HepG2 (cell line): ENCODE data around the gene ITPR1. TPM values are rescaled to one million over a fixed set of nuclear protein-coding genes. Genes with fewer than 3 reads are reported as not detected.

ENCODE experiments used
- ARID5B ChIP-seq: IDR thresholded peaks from 2 replicates; pipeline ENCODE4 v1.4.0; 2020; ENCODE audit warnings: mild to moderate bottlenecking, missing genetic modification reagents
- DPF2 ChIP-seq: sonication (generic); formaldehyde crosslinking; IDR thresholded peaks from 2 replicates; pipeline ENCODE4 v1.4.0; 2020; ENCODE audit warnings: mild to moderate bottlenecking, low read depth, missing genetic modification reagents, borderline replicate concordance
- ELF1 ChIP-seq: sonication (generic); formaldehyde crosslinking; IDR thresholded peaks from 2 replicates; pipeline ENCODE4 v1.4.0; 2020; ENCODE audit warnings: missing genetic modification reagents
- FOXP1 ChIP-seq, 2 experiments: fragments of 450-650 bp in 1 of 2; IDR thresholded peaks; 2 replicates each; pipeline ENCODE4 v1.6.1; 2017 to 2018; ENCODE audit warnings: antibody characterized with exemption in 1 of 2
- IRF2 ChIP-seq: IDR thresholded peaks from 2 replicates; pipeline ENCODE4 v1.6.1; 2018; ENCODE audit warnings: missing genetic modification reagents, missing compliant biosample characterization
- MXD1 ChIP-seq: sonication (generic); formaldehyde crosslinking; IDR thresholded peaks from 2 replicates; pipeline ENCODE4 v1.4.0; 2020; ENCODE audit warnings: mild to moderate bottlenecking, missing genetic modification reagents
- MXD3 ChIP-seq: IDR thresholded peaks from 2 replicates; pipeline ENCODE4 v1.6.1; 2016; ENCODE audit warnings: mild to moderate bottlenecking, missing biosample characterization, missing genetic modification reagents
- PRPF4 ChIP-seq: fragments of 200-400 bp; formaldehyde crosslinking; IDR thresholded peaks from 2 replicates; pipeline ENCODE4 v1.6.1; 2016; ENCODE audit warnings: low read length, low read depth; ENCODE audit not compliant: poor library complexity, severe bottlenecking
- RAD51 ChIP-seq: fragments of 450-650 bp; IDR thresholded peaks from 2 replicates; pipeline ENCODE4 v1.6.1; 2016; ENCODE audit warnings: borderline replicate concordance
- RFX1 ChIP-seq: fragments of 450-650 bp; IDR thresholded peaks from 2 replicates; pipeline ENCODE4 v1.6.1; 2017
- SIN3B ChIP-seq: fragments of 150-350 bp; IDR thresholded peaks from 2 replicates; pipeline ENCODE4 v1.6.1; 2014; ENCODE audit warnings: low read length
- SMC3 ChIP-seq: IDR thresholded peaks from 2 replicates; pipeline ENCODE4 v1.6.1; 2011; ENCODE audit warnings: low read length, improper control_type of control experiment
- SNAPC4 ChIP-seq: sonication (generic); formaldehyde crosslinking; IDR thresholded peaks from 2 replicates; pipeline ENCODE4 v1.4.0; 2020; ENCODE audit warnings: mild to moderate bottlenecking, missing genetic modification reagents
- WIZ ChIP-seq: sonication (generic); formaldehyde crosslinking; IDR thresholded peaks from 2 replicates; pipeline ENCODE4 v1.5.1; 2020; ENCODE audit warnings: mild to moderate bottlenecking, missing genetic modification reagents
- ZIK1 ChIP-seq: sonication (generic); formaldehyde crosslinking; IDR thresholded peaks from 2 replicates; pipeline ENCODE4 v1.5.0; 2020; ENCODE audit warnings: mild to moderate bottlenecking, low read depth, missing genetic modification reagents, borderline replicate concordance
- ZNF251 ChIP-seq: sonication (generic); formaldehyde crosslinking; IDR thresholded peaks from 2 replicates; pipeline ENCODE4 v1.9.0; 2021; ENCODE audit warnings: mild to moderate bottlenecking, missing genetic modification reagents
- ZNF414 ChIP-seq: sonication (generic); formaldehyde crosslinking; IDR thresholded peaks from 2 replicates; pipeline ENCODE4 v1.5.0; 2020; ENCODE audit warnings: missing genetic modification reagents
- ZNF510 ChIP-seq: sonication (generic); formaldehyde crosslinking; IDR thresholded peaks from 2 replicates; pipeline ENCODE4 v1.4.0; 2020; ENCODE audit warnings: low read depth, mild to moderate bottlenecking, missing genetic modification reagents
- ZNF777 ChIP-seq: sonication (generic); formaldehyde crosslinking; IDR thresholded peaks from 2 replicates; pipeline ENCODE4 v1.4.0; 2020; ENCODE audit warnings: missing genetic modification reagents
- polyA plus RNA-seq, 8 experiments: library from polyadenylated mRNA; depleted of rRNA in 3 of 8; stranded (reverse) in 7 of 8; unstranded in 1 of 8; fragments of >200 nt; fragmentation: Illumina TruSeq in 4 of 8; extraction: Trizol in 4 of 8; gene quantifications; 2 replicates each; pipeline versions ENCODE4 v1.2.1 to v1.2.3, GENCODE V29; 2011 to 2016; ENCODE audit warnings: low read depth in 4 of 8, missing spikeins in 1 of 8, mixed read lengths in 1 of 8; ENCODE audit not compliant: insufficient read depth in 1 of 8
- total RNA-seq, 5 experiments: library from RNA; depleted of rRNA; stranded (reverse); fragments of >200 nt; fragmentation: Illumina TruSeq; extraction: Trizol; gene quantifications; 2 replicates each; pipeline ENCODE4 v1.2.3, GENCODE V29; 2016; ENCODE audit warnings: low read depth in 1 of 5

Gene ITPR1
- total and polyA plus RNA-seq, 2 of the 13 experiments (the other 11 are each of a cell fraction or from before 2014, with no cell fraction given), result 10.0 to 11.4 TPM

DNA sequence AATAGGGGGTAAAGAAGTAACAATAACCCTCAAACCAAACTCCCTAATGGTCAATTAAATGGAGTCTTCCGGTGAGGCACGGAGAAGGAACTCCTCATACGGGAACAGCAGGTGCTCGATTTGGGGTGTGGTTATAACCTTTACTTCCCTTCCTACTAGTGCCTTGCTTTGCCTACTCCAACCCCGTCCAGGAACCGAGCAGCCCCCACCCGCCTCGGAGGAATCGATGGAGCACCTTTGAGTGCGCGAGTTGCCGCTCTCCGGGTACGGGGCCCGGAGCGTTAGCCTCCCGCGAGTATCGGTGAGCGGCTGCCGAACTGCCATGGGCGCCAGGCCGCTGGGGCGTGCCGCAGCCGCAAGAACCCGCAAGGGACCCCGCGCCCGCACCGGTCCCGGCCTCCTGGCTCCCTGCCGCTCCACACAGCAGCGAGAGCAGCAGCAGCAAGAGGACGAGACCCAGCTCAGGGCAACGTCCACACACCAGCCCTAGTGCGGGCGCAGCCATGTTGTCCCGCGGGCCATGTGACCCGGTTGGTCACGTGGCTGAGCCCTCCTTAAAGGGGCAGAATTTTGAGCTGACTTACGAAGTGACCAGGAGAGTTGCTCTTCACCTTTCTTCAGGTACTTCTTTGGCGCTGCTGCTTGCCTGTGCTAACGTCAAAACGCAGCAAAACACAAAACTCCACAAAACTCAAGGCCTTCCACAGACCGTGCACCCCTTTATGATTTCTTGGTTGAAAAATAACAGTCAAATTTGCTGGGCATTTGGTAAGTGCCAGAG, 26.2 kb upstream of the ITPR1 start, which contains the start of gene SUMF1 (continued):
- TF ChIP-seq MXD1 (CRISPR knock-in tag) (peak; percentile 92; the same call in 1 of the 2 replicates), RAD51 (peak; percentile 98), ZNF251 (CRISPR knock-in tag) (0 out of 2 replicates have a peak, but pooled peaks have one; percentile 66), ZIK1 (CRISPR knock-in tag) (peak; percentile 73; the same call in 1 of the 2 replicates), FOXP1 (IDR thresholded peaks at IDR 0.05) (no peak), FOXP1 (CRISPR knock-in tag; IDR thresholded peaks at IDR 0.05) (no peak), WIZ (CRISPR knock-in tag) (peak; percentile 87), PRPF4 (no peak), RFX1 (no peak), SMC3 (no peak), ELF1 (no peak), DPF2 (peak; percentile 18; the same call in 1 of the 2 replicates), ZNF777 (CRISPR knock-in tag) (peak; percentile 65; the same call in 1 of the 2 replicates), ARID5B (peak; percentile 70; the same call in 1 of the 2 replicates), IRF2 (CRISPR knock-in tag) (peak; percentile 82), MXD3 (CRISPR knock-in tag) (peak; percentile 92), SIN3B (peak; percentile 97), ZNF414 (CRISPR knock-in tag) (0 out of 2 replicates have a peak, but pooled peaks have one; percentile 84), SNAPC4 (CRISPR knock-in tag) (no peak), ZNF510 (peak; percentile 87; the same call in 1 of the 2 replicates)
